ENCODE measurements around the gene CCDC157.

DNA sequence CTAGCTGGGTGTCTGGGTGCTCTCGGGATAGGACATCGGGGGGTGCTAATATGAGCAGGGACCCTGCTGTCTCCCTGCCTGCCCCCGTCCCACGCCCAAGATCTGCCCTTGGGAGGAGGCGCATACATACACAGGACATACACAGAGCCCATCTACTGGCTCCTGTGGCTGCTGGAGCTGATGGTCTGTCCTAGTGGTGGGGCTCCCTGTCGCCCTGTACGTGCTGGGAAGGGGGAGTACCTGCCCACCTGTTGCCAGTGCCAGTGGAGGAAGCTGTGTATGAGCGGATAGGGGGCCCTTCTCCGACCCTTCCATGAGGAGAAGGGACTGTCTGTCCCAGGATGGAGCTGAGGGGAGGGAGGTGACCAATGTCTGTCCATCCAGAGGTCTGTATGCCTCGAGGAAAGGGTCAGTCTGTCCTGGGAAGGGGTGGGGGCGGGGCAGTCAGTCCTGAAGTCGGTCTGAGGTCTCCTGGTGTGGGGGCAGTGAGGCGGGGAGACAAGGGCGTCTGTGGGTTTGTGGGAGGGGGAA lies 31.0 kb upstream of the CCDC157 start:
- no peak for TF ChIP-seq CTCF (conservative IDR thresholded peaks at IDR 0.05)
- TF ChIP-seq EZH2 (IDR thresholded peaks at IDR 0.05; ENCODE audit: low read depth): no peak
